ENCODE results near the gene BMP6. TPM values are rescaled to one million over a fixed set of nuclear protein-coding genes. Genes with fewer than 3 reads are reported as not detected.

BMP6 gene
- polyA plus RNA-seq, 2 of the 4 experiments (the other 2 are of a cell fraction) = 8.4 to 23.0 TPM

DNA sequence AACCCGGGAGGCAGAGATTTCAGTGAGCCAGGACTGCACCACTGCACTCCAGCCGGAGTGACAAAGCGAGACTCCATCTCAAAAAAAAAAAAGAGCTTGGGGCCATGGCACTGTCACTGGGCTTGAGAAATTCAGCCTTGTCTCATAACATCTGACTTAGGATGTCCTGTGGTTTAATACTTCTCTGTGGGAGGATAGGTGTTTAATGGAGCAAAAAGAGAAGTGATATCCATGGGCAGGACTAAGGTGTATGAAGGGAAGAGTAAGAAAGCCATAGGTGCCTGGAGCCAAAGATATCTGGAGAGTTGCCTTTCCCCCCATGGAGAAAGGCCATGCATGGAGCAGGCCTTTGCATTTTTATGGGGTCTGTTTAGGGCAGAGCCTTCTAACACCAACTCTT, 11.2 kb downstream of the BMP6 start:
- FAIRE-seq (no peak), ATAC-seq (no peak), DNase-seq (ENCODE audit: low read depth in 1 of 2, low spot score in 1 of 2) (no peak)
- CTCF ChIA-PET = interaction anchor here (2.6 kb wide), 1 partner anchor 9 kb away, joined by 11 read pairs; no protein-coding TSS in a partner anchor
- no peak overlapping the region for H3K4me3 ChIP-seq
- TF ChIP-seq, protein P1, sequence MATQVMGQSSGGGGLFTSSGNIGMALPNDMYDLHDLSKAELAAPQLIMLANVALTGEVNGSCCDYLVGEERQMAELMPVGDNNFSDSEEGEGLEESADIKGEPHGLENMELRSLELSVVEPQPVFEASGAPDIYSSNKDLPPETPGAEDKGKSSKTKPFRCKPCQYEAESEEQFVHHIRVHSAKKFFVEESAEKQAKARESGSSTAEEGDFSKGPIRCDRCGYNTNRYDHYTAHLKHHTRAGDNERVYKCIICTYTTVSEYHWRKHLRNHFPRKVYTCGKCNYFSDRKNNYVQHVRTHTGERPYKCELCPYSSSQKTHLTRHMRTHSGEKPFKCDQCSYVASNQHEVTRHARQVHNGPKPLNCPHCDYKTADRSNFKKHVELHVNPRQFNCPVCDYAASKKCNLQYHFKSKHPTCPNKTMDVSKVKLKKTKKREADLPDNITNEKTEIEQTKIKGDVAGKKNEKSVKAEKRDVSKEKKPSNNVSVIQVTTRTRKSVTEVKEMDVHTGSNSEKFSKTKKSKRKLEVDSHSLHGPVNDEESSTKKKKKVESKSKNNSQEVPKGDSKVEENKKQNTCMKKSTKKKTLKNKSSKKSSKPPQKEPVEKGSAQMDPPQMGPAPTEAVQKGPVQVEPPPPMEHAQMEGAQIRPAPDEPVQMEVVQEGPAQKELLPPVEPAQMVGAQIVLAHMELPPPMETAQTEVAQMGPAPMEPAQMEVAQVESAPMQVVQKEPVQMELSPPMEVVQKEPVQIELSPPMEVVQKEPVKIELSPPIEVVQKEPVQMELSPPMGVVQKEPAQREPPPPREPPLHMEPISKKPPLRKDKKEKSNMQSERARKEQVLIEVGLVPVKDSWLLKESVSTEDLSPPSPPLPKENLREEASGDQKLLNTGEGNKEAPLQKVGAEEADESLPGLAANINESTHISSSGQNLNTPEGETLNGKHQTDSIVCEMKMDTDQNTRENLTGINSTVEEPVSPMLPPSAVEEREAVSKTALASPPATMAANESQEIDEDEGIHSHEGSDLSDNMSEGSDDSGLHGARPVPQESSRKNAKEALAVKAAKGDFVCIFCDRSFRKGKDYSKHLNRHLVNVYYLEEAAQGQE (IDR thresholded peaks at IDR 0.05) = no peak
- TF ChIP-seq, protein P2, sequence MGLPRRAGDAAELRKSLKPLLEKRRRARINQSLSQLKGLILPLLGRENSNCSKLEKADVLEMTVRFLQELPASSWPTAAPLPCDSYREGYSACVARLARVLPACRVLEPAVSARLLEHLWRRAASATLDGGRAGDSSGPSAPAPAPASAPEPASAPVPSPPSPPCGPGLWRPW (IDR thresholded peaks at IDR 0.05) = no peak
- TF ChIP-seq RFX5 (IDR thresholded peaks at IDR 0.05) (no peak), CEBPB (IDR thresholded peaks at IDR 0.05) (no peak), RNF2 (IDR thresholded peaks at IDR 0.05; ENCODE audit: borderline replicate concordance, low read depth) (no peak), NFE2L2 (conservative IDR thresholded peaks at IDR 0.05; ENCODE audit: low read length) (no peak), NPAS2 (CRISPR knock-in tag; IDR thresholded peaks at IDR 0.05; ENCODE audit: borderline replicate concordance) (no peak)
- TF ChIP-seq, protein P3, sequence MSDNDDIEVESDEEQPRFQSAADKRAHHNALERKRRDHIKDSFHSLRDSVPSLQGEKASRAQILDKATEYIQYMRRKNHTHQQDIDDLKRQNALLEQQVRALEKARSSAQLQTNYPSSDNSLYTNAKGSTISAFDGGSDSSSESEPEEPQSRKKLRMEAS (IDR thresholded peaks at IDR 0.05) = no peak
- POLR2A ChIA-PET = no interaction called here
- no peaks in the 10 kb centered on the region for H3K9me3 ChIP-seq
- no peak overlapping the region for H3K27ac ChIP-seq
- H3K4me1 ChIP-seq = peaks cover 5% of the 10 kb centered on the region
- no peak overlapping the region for H3K4me2 ChIP-seq
- WGBS (ENCODE audit: missing lambda C conversion rate) = 94% methylated on average over 2 of the region's 3 CpGs

DNA sequence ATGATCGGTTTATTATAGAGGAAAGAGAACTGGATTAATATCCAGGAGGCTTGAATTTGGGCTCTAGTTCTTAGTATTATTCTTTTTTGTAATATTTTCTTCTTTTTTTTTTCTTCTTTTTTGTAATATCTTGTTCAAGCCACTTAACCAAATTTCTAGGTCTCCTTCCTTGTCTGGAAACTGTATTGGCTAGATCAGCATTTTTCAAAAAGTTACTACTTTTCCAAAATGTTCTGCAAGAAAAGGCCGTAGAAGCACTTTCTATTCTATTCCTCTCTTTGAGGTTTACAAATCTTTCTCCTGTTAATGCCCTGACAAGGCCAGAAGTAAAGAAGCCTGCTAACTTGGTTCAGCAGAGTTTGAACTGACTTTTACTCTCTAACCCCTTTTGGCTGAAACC, 12.0 kb downstream of the BMP6 start:
- ATAC-seq (no peak), FAIRE-seq (no peak), DNase-seq (ENCODE audit: low read depth in 1 of 2, low spot score in 1 of 2) (no peak)
- ChIA-PET CTCF (interaction anchor here (2.6 kb wide), 1 partner anchor 10 kb away, joined by 11 read pairs; no protein-coding TSS in a partner anchor), POLR2A (no interaction called here)
- H3K4me3 ChIP-seq = no peak overlapping the region
- no peak overlapping the region for H3K4me2 ChIP-seq
- 92% methylated on average over 2 of the region's 2 CpGs for WGBS (ENCODE audit: missing lambda C conversion rate)
- TF ChIP-seq, protein P4, sequence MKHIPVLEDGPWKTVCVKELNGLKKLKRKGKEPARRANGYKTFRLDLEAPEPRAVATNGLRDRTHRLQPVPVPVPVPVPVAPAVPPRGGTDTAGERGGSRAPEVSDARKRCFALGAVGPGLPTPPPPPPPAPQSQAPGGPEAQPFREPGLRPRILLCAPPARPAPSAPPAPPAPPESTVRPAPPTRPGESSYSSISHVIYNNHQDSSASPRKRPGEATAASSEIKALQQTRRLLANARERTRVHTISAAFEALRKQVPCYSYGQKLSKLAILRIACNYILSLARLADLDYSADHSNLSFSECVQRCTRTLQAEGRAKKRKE (CRISPR knock-in tag; IDR thresholded peaks at IDR 0.05; ENCODE audit: low read depth) = no peak
- TF ChIP-seq MAFK (IDR thresholded peaks at IDR 0.05; ENCODE audit: partially characterized antibody) = peak; percentile 22
- H3K27ac ChIP-seq = no peak overlapping the region
- H3K9me3 ChIP-seq = no peaks in the 10 kb centered on the region
- H3K4me1 ChIP-seq = no peaks in the 10 kb centered on the region

DNA sequence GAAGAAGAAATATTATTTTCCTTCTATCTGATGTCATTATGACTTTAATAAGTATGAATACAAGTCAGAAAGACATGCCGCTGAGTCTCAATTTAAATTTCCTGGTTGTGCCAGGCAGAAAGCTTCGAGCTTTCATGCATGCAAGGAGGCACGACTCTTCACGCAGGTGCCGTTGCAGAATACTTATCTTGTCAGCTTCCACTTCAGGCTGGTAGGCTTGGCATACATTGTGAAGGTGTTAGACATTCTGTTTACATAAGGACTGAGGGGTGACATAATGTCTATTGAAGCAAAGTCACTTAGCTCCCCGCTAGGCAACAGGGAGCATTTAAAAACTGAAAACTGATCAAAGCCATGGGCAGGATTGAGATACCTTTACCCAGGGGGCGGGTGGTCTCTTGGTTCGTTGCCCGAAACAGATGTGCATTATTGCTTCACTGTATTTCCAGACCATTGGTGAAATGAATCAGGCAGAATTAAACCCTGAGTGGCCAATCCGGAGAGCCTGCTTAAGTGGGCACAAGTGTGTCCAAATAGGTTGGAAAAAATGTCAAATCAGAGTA, 16.4 kb downstream of the BMP6 start:
- H3K9me3 ChIP-seq = no peaks in the 10 kb centered on the region
- FAIRE-seq (no peak), ATAC-seq (no peak), DNase-seq (ENCODE audit: low read depth in 1 of 2, low spot score in 1 of 2) (no peak)
- TF ChIP-seq, protein P5, sequence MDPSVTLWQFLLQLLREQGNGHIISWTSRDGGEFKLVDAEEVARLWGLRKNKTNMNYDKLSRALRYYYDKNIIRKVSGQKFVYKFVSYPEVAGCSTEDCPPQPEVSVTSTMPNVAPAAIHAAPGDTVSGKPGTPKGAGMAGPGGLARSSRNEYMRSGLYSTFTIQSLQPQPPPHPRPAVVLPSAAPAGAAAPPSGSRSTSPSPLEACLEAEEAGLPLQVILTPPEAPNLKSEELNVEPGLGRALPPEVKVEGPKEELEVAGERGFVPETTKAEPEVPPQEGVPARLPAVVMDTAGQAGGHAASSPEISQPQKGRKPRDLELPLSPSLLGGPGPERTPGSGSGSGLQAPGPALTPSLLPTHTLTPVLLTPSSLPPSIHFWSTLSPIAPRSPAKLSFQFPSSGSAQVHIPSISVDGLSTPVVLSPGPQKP (IDR thresholded peaks at IDR 0.05; ENCODE audit: low read depth, low read length) = no peak
- TF ChIP-seq TFCP2L1 (CRISPR knock-in tag; IDR thresholded peaks at IDR 0.05) (no peak), FOSB (CRISPR knock-in tag; IDR thresholded peaks at IDR 0.05) (no peak), POLR2A (IDR thresholded peaks at IDR 0.05; ENCODE audit: low read length) (no peak), CHD2 (IDR thresholded peaks at IDR 0.05; ENCODE audit: low read length, partially characterized antibody) (no peak), HOXB13 (CRISPR knock-in tag; IDR thresholded peaks at IDR 0.05; ENCODE audit: low read depth) (no peak), ZFP36 (IDR thresholded peaks at IDR 0.05; ENCODE audit: borderline replicate concordance, partially characterized antibody) (no peak), HDAC2 (IDR thresholded peaks at IDR 0.05) (no peak)
- ChIA-PET CTCF (interaction anchor here (1.5 kb wide), 1 partner anchor 12 kb away, joined by 3 read pairs; no protein-coding TSS in a partner anchor), POLR2A (no interaction called here)
- no peak overlapping the region for H3K4me3 ChIP-seq
- H3K4me2 ChIP-seq = no peak overlapping the region
- no peak overlapping the region for H3K27ac ChIP-seq
- no peaks in the 10 kb centered on the region for H3K4me1 ChIP-seq
- 73% methylated on average over 10 of the region's 10 CpGs for WGBS (ENCODE audit: missing lambda C conversion rate)
